ENCODE results near the gene VAV2. TPM values are rescaled to one million over a fixed set of nuclear protein-coding genes. Genes with fewer than 3 reads are reported as not detected.
"Not testable (repeated sequence)": the region's sequence is repeated elsewhere in the genome, so short reads cannot be mapped to it uniquely, and the experiment has no call there.

VAV2 gene
- polyA plus RNA-seq, 5 donors: 30.1 to 40.7 (median 34.2) TPM

- DNase-seq: no peak
These were observed 22.2 kb downstream of the VAV2 start for GRCh38 chr9:133969681-133970580.

GRCh38 chr9:133968966-133969617 is 23.0 kb downstream of the VAV2 start:
- DNase-seq: no peak

GRCh38 chr9:133968428-133968827 is 23.7 kb downstream of the VAV2 start:
- no peak for DNase-seq

GRCh38 chr9:133967024-133967741 is 24.9 kb downstream of the VAV2 start:
- no peak for DNase-seq

- DNase-seq: no peak
These were observed 27.7 kb downstream of the VAV2 start for GRCh38 chr9:133964463-133964862.

- no peak for DNase-seq
These were observed 29.0 kb downstream of the VAV2 start for GRCh38 chr9:133963166-133963565.

GRCh38 chr9:133962341-133962740 is 29.8 kb downstream of the VAV2 start:
- DNase-seq: no peak

- DNase-seq: no peak
These were observed 30.6 kb downstream of the VAV2 start for GRCh38 chr9:133961226-133962165.

GRCh38 chr9:133960568-133961129 is 31.5 kb downstream of the VAV2 start:
- DNase-seq: no peak

- DNase-seq: no peak
These were observed 32.1 kb downstream of the VAV2 start for GRCh38 chr9:133959966-133960567.

- DNase-seq: no peak
These were observed 33.0 kb downstream of the VAV2 start for GRCh38 chr9:133959171-133959570.

- no peak for DNase-seq
These were observed 33.4 kb downstream of the VAV2 start for GRCh38 chr9:133958756-133959155.

GRCh38 chr9:133957772-133958171 is 34.4 kb downstream of the VAV2 start:
- not testable (repeated sequence) for DNase-seq

- no peak for DNase-seq
These were observed 34.8 kb downstream of the VAV2 start for GRCh38 chr9:133957328-133957727.

- peak in 1 of 2 donors; percentile 35 for DNase-seq
These were observed 35.5 kb downstream of the VAV2 start for GRCh38 chr9:133956520-133957076.

GRCh38 chr9:133955821-133956411 is 36.2 kb downstream of the VAV2 start:
- peak in 1 of 2 donors; percentile 43 for DNase-seq

GRCh38 chr9:133954862-133955529 is 37.1 kb downstream of the VAV2 start:
- no peak for DNase-seq

GRCh38 chr9:133953976-133954709 is 38.0 kb downstream of the VAV2 start:
- DNase-seq: no peak

Data from right lung (tissue), 5 donors.